Measurements from ENCODE around the gene TGM5. TPM values are rescaled to one million over a fixed set of nuclear protein-coding genes. Genes with fewer than 3 reads are reported as not detected.

Gene TGM5
- total and polyA plus RNA-seq, 11 donors: 1.2 TPM; not detected in 10

GRCh38 chr15:43208052-43209002 is 58.4 kb downstream of the TGM5 start:
- Histone ChIP-seq H3K27me3 (peaks cover 0 to 14% (median 0%) of the 10 kb centered on the region in 9 donors), H3K4me1 (peaks cover 0 to 9% (median 0%) of the 10 kb centered on the region in 12 donors), H3K27ac (no peak overlapping the region), H3K4me3 (no peak overlapping the region), H3K36me3 (no peaks in the 10 kb centered on the region), H3K9me3 (no peaks in the 10 kb centered on the region)
- WGBS, 4 donors: 65 to 70% (median 67%) methylated on average over 22 to 23 of the region's 23 CpGs
- no peak for TF ChIP-seq POLR2A (IDR thresholded peaks at IDR 0.05)
- TF ChIP-seq CTCF (IDR thresholded peaks at IDR 0.05): no peak
- no peak for ATAC-seq
- intact Hi-C loops (cut with DNase I): no loop called here
- no peak for DNase-seq

- no peak for ATAC-seq
- Histone ChIP-seq H3K9me3 (no peaks in the 10 kb centered on the region), H3K36me3 (no peaks in the 10 kb centered on the region), H3K27ac (no peak overlapping the region), H3K27me3 (peaks cover 0 to 14% (median 0%) of the 10 kb centered on the region in 9 donors), H3K4me3 (no peak overlapping the region), H3K4me1 (peaks cover 0 to 9% (median 0%) of the 10 kb centered on the region in 12 donors)
- 91 to 97% (median 95%) methylated on average over 7 to 9 of the region's 9 CpGs for WGBS, 4 donors
- DNase-seq: no peak
- intact Hi-C loops (cut with DNase I): no loop called here
- TF ChIP-seq CTCF (IDR thresholded peaks at IDR 0.05): no peak
- no peak for TF ChIP-seq POLR2A (IDR thresholded peaks at IDR 0.05)
These were observed 59.7 kb downstream of the TGM5 start for GRCh38 chr15:43207024-43207423.

GRCh38 chr15:43206054-43206453 is 60.7 kb downstream of the TGM5 start:
- Histone ChIP-seq H3K36me3 (no peaks in the 10 kb centered on the region), H3K9me3 (no peaks in the 10 kb centered on the region), H3K4me1 (peaks cover 0 to 9% (median 0%) of the 10 kb centered on the region in 12 donors), H3K4me3 (no peak overlapping the region), H3K27me3 (peaks cover 0 to 14% (median 0%) of the 10 kb centered on the region in 9 donors), H3K27ac (no peak overlapping the region)
- ATAC-seq (no peak), DNase-seq (no peak)
- intact Hi-C loops (cut with DNase I): no loop called here
- no peak for TF ChIP-seq POLR2A (IDR thresholded peaks at IDR 0.05)
- TF ChIP-seq CTCF (IDR thresholded peaks at IDR 0.05): no peak
- WGBS, 4 donors: 88 to 94% (median 89%) methylated on average over 5 of the region's 5 CpGs

Measured in heart left ventricle (tissue), 16 donors.